ENCODE results near the gene NEURL1. TPM values are rescaled to one million over a fixed set of nuclear protein-coding genes. Genes with fewer than 3 reads are reported as not detected.
"Not testable (repeated sequence)": the region's sequence is repeated elsewhere in the genome, so short reads cannot be mapped to it uniquely, and the experiment has no call there.

Gene NEURL1
- total RNA-seq, 1 donor from 2014 or later, result 0.54 TPM

DNA sequence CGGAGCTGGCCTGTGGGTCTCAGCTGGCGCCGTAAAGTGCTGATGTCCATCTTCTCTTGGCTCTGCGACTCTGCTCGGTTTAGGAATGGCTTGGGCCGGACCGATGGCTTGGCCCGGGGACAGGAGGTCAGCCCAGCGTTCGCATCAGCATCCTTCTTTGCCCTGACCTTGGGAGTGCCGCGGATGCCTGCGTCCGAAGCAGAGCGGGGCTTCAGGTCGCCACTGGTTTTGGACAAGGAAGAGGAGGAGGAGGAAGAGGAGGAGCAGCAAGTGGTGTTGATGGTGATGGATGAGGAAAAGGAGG lies 109.3 kb downstream of the NEURL1 start:
- Mint-ChIP-seq H3K36me3 (peaks cover 23% of the 10 kb centered on the region), H3K27me3 (ENCODE audit: low read depth) (no peaks in the 10 kb centered on the region), H3K4me3 (no peak overlapping the region), H3K4me1 (peaks cover 9% of the 10 kb centered on the region), H3K27ac (no peak overlapping the region), H3K9me3 (no peaks in the 10 kb centered on the region)
- DNase-seq (ENCODE audit: low spot score in 2 of 2, unreplicated experiment in 2 of 2), result no peak
- TF ChIP-seq, protein P1, sequence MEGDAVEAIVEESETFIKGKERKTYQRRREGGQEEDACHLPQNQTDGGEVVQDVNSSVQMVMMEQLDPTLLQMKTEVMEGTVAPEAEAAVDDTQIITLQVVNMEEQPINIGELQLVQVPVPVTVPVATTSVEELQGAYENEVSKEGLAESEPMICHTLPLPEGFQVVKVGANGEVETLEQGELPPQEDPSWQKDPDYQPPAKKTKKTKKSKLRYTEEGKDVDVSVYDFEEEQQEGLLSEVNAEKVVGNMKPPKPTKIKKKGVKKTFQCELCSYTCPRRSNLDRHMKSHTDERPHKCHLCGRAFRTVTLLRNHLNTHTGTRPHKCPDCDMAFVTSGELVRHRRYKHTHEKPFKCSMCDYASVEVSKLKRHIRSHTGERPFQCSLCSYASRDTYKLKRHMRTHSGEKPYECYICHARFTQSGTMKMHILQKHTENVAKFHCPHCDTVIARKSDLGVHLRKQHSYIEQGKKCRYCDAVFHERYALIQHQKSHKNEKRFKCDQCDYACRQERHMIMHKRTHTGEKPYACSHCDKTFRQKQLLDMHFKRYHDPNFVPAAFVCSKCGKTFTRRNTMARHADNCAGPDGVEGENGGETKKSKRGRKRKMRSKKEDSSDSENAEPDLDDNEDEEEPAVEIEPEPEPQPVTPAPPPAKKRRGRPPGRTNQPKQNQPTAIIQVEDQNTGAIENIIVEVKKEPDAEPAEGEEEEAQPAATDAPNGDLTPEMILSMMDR (IDR thresholded peaks at IDR 0.05; ENCODE audit: unreplicated experiment), result no peak

DNA sequence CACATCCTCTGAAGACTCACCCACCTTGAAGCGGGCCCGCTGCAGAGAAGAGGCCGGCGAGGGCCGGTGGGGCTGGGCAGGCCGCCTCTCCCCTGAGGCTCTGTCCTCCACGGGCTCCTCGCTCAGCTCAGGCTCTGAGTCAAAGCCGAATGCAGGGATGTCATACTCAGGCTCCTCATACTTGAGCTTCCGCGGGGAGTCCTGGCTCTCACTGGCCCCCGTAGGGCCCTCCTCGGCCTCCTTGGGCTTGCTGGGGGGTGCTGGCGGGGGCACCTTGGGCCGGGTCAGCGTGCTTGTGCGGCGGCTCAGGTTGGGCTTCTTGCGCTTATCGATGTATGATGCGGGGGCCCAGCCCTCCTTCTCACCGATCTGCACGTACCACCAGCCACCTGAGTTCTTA lies 109.9 kb downstream of the NEURL1 start:
- Mint-ChIP-seq H3K27me3 (ENCODE audit: low read depth) (no peaks in the 10 kb centered on the region), H3K9me3 (no peaks in the 10 kb centered on the region), H3K36me3 (peaks cover 26% of the 10 kb centered on the region), H3K4me3 (no peak overlapping the region), H3K27ac (no peak overlapping the region), H3K4me1 (peaks cover 4% of the 10 kb centered on the region)
- no peak for DNase-seq (ENCODE audit: low spot score in 2 of 2, unreplicated experiment in 2 of 2)
- TF ChIP-seq, protein P1 (IDR thresholded peaks at IDR 0.05; ENCODE audit: unreplicated experiment), result no peak

DNA sequence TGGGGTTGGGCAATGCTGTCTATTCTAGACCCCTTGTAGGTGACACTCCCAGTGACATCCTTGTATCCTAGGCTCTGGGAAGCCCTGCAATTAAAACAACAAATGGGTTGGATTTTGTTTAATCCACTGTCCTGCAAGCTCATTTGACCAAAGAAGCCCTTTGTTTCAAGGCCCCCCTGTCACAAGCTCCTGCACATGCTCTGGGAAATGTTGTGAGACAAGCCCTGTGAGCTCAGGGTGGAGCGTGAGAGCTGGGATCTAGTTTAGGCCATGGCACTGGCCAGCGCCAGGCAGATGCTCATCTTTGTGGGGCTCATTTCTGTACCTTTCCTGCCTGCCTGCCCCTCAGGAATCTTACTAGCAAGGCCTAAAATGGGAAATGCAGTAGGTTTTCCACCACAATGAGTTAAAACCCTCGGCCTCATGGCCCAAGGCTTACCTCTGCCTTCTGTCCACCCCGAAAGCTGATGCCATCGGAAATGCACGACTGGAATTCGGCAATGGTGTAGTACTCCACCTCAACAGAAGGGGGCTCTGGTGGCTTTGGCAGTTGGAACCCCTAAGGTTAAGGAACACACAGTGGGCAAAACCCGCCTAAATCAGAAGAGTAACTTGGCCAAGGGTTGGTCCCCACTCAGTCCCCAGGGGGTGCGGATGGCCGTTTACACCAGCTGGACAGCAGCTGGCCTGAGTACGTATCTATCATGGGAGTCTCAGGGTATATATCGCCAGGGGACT lies 112.0 kb downstream of the NEURL1 start:
- Mint-ChIP-seq H3K9me3 (no peaks in the 10 kb centered on the region), H3K27ac (no peak overlapping the region), H3K27me3 (ENCODE audit: low read depth) (no peaks in the 10 kb centered on the region), H3K4me3 (no peak overlapping the region), H3K4me1 (no peaks in the 10 kb centered on the region), H3K36me3 (peaks cover 39% of the 10 kb centered on the region)
- TF ChIP-seq, protein P1 (IDR thresholded peaks at IDR 0.05; ENCODE audit: unreplicated experiment), result peak; percentile 66
- no peak for DNase-seq (ENCODE audit: low spot score in 2 of 2, unreplicated experiment in 2 of 2)

DNA sequence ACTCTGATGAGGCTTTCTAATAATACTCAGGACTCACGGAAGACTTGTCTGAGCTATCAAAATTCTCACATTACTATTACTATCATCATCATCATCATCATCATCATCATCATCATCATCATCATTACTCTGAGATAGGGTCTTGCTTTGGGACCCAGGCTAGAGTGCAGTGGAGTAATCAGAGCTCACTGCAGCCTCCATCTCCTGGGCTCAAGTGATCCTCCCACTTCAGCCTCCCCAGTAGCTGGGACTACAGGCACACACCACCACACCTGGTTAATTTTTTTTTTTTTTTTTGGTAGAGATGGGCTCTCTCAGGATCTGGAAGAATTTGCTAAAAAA lies 112.6 kb downstream of the NEURL1 start:
- not testable (repeated sequence) for H3K27me3 Mint-ChIP-seq (ENCODE audit: low read depth); H3K27ac Mint-ChIP-seq; H3K4me3 Mint-ChIP-seq; H3K4me1 Mint-ChIP-seq; H3K9me3 Mint-ChIP-seq; DNase-seq (ENCODE audit: low spot score in 2 of 2, unreplicated experiment in 2 of 2)
- H3K36me3 Mint-ChIP-seq, result peaks cover 39% of the 10 kb centered on the region

DNA sequence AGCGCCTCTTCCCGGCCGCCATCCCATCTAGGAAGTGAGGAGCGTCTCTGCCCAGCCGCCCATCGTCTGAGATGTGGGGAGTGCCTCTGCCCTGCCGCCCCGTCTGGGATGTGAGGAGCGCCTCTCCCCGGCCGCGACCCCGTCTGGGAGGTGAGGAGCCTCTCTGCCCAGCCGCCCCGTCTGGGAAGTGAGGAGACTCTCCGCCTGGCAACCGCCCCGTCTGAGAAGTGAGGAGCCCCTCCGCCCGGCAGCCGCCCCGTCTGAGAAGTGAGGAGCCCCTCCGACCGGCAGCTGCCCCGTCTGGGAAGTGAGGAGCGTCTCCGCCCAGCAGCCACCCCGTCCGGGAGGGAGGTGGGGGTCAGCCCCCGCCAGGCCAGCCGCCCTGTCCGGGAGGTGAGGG lies 113.5 kb downstream of the NEURL1 start:
- H3K27ac Mint-ChIP-seq; H3K4me1 Mint-ChIP-seq; H3K27me3 Mint-ChIP-seq (ENCODE audit: low read depth); DNase-seq (ENCODE audit: low spot score in 2 of 2, unreplicated experiment in 2 of 2); H3K4me3 Mint-ChIP-seq; H3K9me3 Mint-ChIP-seq: not testable (repeated sequence)
- peaks cover 43% of the 10 kb centered on the region for H3K36me3 Mint-ChIP-seq

DNA sequence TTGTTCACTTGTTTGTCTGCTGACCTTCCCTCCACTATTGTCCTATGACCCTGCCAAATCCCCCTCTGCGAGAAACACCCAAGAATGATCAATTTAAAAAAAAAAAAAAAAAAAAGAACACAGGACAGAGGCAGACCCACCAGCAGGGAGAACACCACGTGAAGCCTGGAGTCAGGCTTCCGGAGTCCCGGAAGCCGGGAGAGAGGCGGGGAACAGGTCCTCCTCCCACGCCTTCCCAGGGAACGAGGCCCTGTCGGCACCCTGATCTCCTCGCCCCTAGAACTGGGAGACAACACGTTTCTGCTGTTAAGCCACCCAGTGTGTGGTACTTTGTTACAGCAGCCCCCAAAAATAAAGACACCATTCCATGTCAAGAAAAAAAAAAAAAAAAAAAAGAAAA lies 114.6 kb downstream of the NEURL1 start:
- not testable (repeated sequence) for H3K4me3 Mint-ChIP-seq; H3K27me3 Mint-ChIP-seq (ENCODE audit: low read depth); H3K9me3 Mint-ChIP-seq; H3K4me1 Mint-ChIP-seq; H3K27ac Mint-ChIP-seq; DNase-seq (ENCODE audit: low spot score in 2 of 2, unreplicated experiment in 2 of 2)
- peaks cover 33% of the 10 kb centered on the region for H3K36me3 Mint-ChIP-seq

DNA sequence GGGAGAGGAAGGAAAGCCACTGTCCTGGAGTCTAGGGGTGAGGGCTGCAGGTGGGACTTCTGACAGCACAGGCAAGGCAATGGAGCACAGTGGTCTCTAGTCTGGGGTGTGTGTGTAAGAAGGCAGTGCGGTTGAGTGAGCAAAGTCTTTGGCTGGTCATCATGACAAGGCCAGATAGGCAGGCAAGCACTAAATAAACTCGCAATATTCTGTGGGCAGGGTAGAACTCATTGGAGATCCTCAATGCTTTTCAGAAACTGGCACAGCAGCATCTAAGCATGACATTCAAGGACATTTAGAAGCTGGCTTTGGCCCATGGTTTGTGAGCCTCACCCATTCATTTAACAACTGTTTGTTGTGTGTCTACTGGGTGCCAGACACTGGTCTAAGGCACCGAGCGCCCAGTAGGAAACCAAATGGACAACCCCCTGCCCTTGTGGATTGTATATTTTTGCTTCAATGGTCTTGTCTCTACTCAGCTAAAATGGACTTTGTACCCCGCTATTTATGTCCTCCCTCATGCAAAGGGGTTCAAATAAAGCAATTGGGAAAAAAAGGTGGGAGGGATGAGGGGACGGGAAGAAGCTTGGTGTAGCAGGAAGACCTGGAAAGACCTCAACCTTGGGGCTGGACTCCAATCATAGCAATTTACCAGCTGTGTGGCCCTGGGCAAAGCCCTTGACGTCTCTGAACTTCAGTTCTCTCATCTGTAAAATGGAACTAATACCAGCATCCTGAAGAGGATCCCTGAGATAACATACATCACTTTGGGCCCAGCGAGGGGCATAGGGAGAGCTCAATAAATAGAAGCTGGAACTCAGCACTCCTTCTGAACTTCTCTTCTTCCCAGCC lies 116.0 kb downstream of the NEURL1 start:
- Mint-ChIP-seq H3K4me3 (no peak overlapping the region), H3K27ac (no peak overlapping the region), H3K4me1 (peaks cover 4% of the 10 kb centered on the region), H3K27me3 (ENCODE audit: low read depth) (no peaks in the 10 kb centered on the region), H3K9me3 (no peaks in the 10 kb centered on the region), H3K36me3 (peaks cover 35% of the 10 kb centered on the region)
- DNase-seq (ENCODE audit: low spot score in 2 of 2, unreplicated experiment in 2 of 2), result no peak
- TF ChIP-seq, protein P1 (IDR thresholded peaks at IDR 0.05; ENCODE audit: unreplicated experiment), result no peak

All from mesothelial cell of epicardium (in vitro differentiated cells).